Esophagus muscularis mucosa (tissue), 4 donors: Measurements from ENCODE around the gene FOS.

Source experiments
- CTCF ChIP-seq, 3 experiments: fragments of 200-600 bp in 2 of 3; fragments of 450-650 bp in 1 of 3; sonication (generic) in 2 of 3; IDR thresholded peaks; one replicate each; pipeline ENCODE4 v1.5.1; 2017 to 2019; ENCODE audit warnings: antibody characterized with exemption in 3 of 3, mild to moderate bottlenecking in 2 of 3, moderate library complexity in 1 of 3
- EP300 ChIP-seq: sonication (generic); formaldehyde crosslinking; IDR thresholded peaks from one replicate; pipeline ENCODE4 v1.6.1; 2017; ENCODE audit warnings: antibody characterized with exemption
- POLR2A ChIP-seq: fragments of 450-650 bp; IDR thresholded peaks from one replicate; pipeline ENCODE4 v1.6.1; 2017; ENCODE audit warnings: antibody characterized with exemption, moderate library complexity, mild to moderate bottlenecking, low read depth
- POLR2AphosphoS5 ChIP-seq, 2 donors: sonication (generic); formaldehyde crosslinking; IDR thresholded peaks; one replicate each; pipeline ENCODE4 v1.6.1; 2017; ENCODE audit warnings: antibody characterized with exemption in 2 of 2

GRCh38 chr14:75310295-75311111 lies 31.9 kb downstream of the FOS start:
- no peak for TF ChIP-seq CTCF (IDR thresholded peaks at IDR 0.05)
- TF ChIP-seq POLR2A: no peak
- no peak for TF ChIP-seq EP300
- peak; percentile 56 to 63 for TF ChIP-seq POLR2AphosphoS5 (IDR thresholded peaks at IDR 0.05)
